Measurements from ENCODE around the gene CREB3L2.

Gene CREB3L2

GRCh38 chr7:137967143-137968018 is 34.5 kb downstream of the CREB3L2 start:
- DNase-seq: peak; percentile 83

DNA sequence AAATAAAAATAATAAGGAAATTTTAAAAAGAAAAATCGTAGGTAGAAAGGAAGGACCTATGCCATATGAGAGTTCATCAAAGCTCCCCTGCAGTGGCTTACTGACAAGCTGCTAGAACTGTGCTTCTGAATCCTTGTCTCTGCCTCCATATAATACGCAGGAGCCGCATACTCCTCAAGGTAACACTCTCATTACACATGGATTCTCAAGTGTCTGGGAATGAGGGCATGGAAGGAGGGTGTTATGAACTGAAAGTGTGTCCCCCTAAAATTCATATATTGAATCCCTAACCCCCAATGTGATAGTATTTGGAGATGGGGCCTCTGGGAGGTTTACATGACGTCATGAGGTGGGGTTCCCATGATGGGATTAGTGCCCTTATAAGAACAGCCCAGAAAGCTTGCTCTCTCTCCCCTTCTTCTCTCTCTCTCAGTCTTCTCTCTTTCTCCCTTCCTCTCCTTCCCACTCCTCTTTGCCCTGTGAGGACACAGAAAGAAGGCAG is 35.2 kb downstream of the CREB3L2 start:
- DNase-seq: no peak

DNA sequence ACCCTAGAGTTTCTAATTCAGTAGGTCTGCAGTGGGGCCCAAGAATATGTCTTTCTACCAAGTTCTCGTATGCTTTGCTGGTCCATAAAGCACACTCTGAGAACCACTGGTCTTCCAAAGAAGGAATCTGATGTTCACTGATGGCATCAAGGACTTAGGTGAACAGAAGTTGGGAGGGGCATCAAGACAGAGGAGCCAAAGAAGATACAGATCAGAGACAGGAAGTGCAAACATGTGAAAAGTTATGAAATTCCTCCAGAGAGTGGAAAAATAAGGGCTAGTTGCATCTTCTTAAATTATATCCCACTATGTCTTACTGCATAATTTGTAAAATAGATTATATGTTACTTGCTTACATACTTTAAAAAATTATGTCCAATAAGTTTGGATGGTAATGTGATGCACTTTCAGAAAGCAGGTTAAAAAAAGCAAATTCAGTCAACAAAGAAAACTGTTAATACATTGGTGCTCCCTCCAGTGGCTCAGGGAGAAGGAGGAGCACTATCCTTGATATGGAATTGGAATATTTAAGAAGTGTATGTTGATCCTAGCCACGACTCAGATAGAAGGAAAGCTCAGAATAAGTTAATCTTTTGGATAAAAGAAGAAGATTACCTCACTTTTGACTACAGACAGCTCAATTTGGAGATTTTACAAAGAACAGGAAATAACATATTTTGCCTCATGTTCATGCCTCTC is 35.8 kb downstream of the CREB3L2 start:
- DNase-seq: no peak

DNA sequence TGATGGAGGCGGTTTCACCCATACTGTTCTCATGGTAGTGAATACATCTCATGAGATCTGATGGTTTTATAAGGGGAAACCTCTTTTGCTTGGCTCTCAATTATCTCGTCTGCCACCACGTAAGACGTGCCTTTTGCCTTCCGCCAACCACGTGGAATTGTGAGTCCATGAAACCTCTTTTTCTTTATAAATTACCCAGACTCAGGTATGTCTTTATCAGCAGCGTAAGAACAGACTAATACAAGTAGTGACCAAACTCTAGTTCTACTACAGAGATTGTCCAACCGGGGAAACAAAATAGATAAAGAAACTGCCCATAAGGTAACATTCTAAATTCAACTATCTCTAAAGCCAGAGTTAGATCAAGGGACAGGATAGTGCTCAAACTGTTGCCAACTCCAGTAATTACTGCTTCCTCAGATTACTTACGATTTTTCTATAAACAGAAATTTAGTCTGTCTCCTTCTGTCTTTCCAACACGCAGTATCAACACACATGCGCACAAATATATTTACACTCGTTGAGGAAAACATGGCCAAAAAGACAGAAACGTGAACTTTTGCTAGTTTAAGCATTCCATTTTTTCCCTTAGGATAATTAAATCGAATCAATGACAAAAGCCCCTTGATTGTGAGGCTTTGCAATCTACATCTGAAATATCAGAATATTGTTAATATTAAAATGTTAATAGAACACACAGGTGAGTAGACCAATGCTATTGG is 36.9 kb downstream of the CREB3L2 start:
- no peak for DNase-seq

- no peak for DNase-seq
Observed at GRCh38 chr7:137962875-137963507, 38.9 kb downstream of the CREB3L2 start.

DNA sequence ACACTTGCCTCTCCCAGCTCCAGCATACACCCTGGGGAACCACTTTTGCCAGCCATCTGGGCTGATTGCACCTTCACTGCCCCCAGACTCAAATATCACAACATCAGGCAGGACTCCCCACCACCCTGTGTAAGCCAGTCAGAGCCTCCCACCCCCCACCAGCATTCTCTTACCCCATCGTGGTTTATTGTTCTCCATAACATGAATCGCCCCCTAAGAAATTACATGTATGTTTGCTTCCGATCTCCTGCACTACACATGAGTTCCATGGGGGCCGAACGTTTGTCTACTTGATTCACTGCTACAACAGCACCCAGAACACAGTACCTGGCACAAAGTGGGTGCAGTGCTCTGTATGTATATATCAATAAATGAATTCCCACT is 39.4 kb downstream of the CREB3L2 start:
- no peak for DNase-seq

- peak; percentile 67 for DNase-seq
Observed at GRCh38 chr7:137961200-137962177, 40.4 kb downstream of the CREB3L2 start.

- DNase-seq: no peak
Observed at GRCh38 chr7:137960020-137960419, 41.9 kb downstream of the CREB3L2 start.

DNA sequence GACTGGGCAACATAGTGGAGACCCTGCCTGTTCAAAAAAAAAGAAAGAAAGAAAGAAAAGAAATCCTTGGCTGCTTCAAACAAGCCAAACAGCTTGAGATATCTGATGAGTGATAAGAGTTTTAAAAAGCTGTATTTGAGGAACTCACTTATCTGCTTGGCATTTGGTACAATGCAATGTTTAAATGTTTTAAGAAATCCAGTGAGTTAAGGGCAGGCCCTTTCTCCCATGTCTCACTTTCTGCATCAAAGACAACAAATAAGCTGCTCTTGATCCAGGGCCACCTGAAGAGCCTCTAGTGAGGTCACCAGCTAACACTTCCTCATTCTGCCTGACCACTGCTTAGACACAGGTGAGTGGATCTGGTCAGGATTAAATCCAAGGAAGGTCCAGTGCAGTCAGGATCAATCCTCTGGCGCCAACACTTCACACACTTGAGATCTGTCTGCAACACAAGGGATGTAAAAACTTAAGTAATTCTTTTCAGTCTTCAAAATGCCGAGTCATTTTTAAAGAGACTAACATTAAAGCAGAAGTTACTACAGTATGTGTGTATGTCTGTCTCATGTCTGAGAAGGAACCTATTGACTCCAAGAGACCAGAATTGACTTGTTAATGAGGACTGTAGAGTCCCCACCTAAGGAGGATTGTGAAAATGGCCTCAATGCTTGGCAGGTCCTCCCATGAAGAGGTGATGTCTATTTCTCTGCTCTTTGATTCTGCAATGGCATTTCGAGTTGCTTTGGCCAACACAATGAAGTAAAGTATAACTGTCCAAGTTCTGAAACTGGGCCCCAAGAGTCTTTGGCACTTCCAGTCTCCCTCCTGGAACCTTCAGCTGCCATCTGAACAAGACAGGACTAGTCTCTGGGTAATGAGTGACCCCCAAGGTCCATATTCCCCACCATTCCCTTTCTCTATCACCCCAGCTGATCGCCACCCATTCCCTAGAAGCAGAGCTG is 43.1 kb downstream of the CREB3L2 start:
- DNase-seq: no peak

GRCh38 chr7:137957887-137958286 is 44.0 kb downstream of the CREB3L2 start:
- peak; percentile 76 for DNase-seq

DNA sequence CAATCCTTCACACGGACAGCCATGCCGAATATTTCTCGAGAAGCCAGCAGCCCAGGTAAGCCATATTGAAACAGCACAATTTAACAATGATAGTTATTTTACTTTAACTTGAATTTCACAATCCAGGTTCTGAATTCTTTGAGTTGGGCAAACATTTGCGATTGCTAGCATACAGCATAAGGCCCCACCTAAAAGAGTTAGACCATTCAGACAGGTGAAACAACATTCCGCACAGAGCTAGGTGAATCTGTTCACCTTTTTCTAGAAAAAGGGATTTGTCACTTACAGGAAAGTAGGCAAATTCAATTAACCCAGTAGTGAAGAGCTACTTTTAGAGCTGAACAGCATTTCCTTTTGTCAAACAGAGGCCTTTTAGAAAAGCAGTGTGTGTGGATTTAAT is 45.3 kb downstream of the CREB3L2 start:
- DNase-seq: no peak

DNA sequence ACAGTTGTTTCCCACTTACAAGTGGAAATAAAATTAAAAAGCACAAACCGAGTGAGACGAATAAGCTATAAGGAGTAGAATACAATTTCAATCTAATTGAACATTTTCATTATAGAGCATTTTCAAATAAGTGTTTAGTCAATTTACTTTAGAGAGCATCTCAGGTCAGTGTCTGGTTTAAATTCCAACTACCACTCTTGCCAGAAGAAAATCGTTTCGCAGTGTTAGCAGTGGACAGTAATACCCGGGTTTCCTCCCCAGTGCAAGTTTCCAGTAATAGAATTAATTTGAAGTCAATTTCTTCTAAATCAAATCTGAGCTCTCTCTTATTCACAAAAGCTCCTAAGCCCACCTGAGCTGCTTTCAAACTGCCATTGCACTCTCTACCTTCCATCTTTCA is 45.7 kb downstream of the CREB3L2 start:
- no peak for DNase-seq

GRCh38 chr7:137954614-137955013 is 47.3 kb downstream of the CREB3L2 start:
- DNase-seq: no peak

GRCh38 chr7:137953665-137954470 is 48.0 kb downstream of the CREB3L2 start:
- DNase-seq: peak; percentile 69

GRCh38 chr7:137953043-137953664 is 48.7 kb downstream of the CREB3L2 start:
- peak; percentile 92 for DNase-seq

- DNase-seq: no peak
Observed at GRCh38 chr7:137952426-137952805, 49.5 kb downstream of the CREB3L2 start.

DNA sequence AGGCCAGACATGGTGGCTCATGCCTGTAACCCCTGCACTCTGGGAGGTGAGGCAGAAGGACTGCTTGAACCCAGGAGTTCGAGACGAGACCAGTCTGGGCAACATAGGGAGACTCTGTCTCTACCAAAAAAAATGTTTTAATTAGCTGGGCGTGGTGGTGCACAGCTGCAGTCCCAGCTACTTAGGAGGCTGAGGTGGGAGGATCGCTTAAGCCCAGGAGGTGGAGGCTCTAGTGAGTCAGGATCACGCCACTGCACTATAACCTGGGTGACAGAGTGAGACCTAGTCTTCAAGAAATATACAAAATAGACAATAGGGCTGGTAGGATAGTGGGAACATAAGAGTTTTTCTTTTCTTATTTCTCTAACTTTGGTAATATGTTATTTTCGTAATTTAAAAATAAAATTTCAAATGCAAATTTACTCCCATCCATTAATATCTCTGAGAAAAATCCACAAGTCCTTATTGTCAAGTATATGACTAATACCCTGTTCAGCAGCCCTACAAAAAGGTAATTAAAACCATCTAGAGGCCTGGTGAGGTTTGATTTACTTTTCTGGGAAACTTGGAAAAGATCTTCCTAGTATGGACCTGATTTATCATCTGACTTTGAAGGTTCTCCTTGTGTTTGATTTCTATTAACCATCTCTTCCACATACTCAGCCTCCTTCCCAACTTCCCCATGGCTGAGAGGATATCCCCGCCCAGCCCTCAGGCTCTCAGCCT is 50.0 kb downstream of the CREB3L2 start:
- peak; percentile 47 for DNase-seq

GRCh38 chr7:137950967-137951366 is 50.9 kb downstream of the CREB3L2 start:
- no peak for DNase-seq
